ENCODE data around the gene NPC2. TPM values are rescaled to one million over a fixed set of nuclear protein-coding genes. Genes with fewer than 3 reads are reported as not detected.
"Not testable (repeated sequence)": the region's sequence is repeated elsewhere in the genome, so short reads cannot be mapped to it uniquely, and the experiment has no call there.

The NPC2 gene
- total RNA-seq: 10 to 100 TPM; 25.0 to 35.6 TPM

DNA sequence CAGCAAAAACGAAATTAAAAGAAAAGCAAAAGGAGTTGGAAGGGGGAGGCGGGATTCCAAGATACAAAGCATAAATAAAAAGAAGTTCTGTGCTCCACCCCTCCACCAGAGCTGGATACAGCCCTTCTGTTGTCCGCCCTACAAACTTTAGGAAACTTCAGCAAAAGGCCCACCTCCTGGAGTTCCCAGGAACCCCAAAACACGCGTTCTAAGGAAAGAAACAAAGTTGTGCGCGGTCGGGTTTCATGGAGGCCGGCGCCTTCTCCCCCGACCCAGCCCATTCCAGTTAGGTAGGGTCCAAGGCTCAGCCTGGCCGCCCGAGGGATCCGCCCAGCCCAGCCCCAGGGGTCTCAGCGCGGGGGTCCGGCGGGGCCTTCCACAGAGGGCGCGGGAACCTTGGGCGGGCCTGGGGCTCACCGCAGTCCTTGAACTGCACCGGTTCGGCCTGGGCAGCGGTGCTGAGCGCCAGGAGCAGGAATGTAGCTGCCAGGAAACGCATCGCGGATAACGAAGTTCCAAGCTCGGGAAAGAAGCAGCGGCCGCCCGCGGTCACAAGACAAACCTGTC lies at the start of gene NPC2:
TSS of gene NPC2 (minus strand) at position 530 of the 567 bp plus-strand sequence. CDS start at position 499, 31 bp downstream.
- Mint-ChIP-seq H3K4me3 (no peak within 1 kb of the TSS), H3K36me3 (peaks cover 8% of the 10 kb centered on the region), H3K4me1 (peaks cover 22% of the 10 kb centered on the region), H3K27me3 (no peaks in the 10 kb centered on the region), H3K27ac (peak within 1 kb of the TSS; percentile 89), H3K9me3 (ENCODE audit: low read depth) (no peaks in the 10 kb centered on the region)
- CTCF ChIA-PET: interaction anchor here (0.6 to 1.6 kb wide), 10 partner anchors 9 to 516 kb away, joined by 3 to 7 read pairs (median 4); no protein-coding TSS in a partner anchor
- DNase-seq (no peak), ATAC-seq (no peak)

DNA sequence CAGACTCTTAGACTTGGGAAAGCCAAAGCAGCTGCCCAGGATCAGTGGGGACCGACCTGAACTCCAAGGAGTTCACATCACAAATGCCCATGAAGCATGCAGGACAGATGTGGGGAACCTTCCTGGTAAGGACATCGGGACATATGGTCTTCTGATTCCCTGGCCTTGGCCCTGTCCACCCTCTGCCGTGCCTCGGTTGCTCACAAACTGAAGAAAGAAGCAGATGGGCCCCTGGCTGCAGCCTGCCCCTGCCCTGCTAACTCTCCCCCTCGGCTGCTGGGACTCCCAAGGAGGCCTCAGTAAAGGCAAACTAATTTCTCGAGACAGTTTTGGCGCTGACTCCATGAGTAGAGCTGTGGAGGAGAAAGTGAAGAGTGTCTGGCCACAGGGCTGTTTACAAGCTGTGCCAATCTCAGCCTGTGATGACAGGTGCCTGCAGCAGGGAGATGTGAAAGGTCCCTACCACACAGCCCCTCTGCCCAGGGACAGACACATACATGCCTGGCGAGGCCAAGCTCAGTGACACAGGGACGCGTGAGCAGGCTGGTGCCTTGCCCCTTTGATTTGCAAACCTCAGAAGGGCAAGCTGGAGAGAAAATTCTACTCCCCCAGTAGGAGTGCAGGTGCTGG lies 49.1 kb upstream of the NPC2 start:
- CTCF ChIA-PET: no interaction called here
- Mint-ChIP-seq H3K27me3 (peaks cover 22% of the 10 kb centered on the region), H3K4me3 (no peak overlapping the region), H3K36me3 (no peaks in the 10 kb centered on the region), H3K27ac (no peak overlapping the region), H3K9me3 (ENCODE audit: low read depth) (no peaks in the 10 kb centered on the region), H3K4me1 (no peaks in the 10 kb centered on the region)
- no peak for DNase-seq
- ATAC-seq: no peak

DNA sequence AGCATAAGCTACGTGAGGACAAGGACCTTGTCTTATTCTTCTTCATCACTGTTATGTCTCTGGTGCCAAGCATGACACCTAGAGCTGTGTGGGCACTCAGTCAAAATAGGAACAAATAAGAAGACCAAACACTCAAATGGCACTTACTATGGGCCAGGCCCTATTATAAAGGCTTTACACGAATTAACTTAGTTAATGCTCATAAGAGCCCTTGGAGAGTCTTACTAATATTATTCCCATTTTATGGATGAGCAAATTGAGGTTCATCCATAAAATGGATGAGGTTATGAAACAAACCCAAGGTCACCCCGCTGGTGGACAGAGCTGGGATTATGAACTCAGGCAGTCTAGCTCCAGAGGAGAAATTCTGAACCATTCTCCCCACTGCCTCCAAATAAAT lies 48.1 kb upstream of the NPC2 start:
- DNase-seq (no peak), ATAC-seq (no peak)
- Mint-ChIP-seq H3K4me3 (no peak overlapping the region), H3K36me3 (no peaks in the 10 kb centered on the region), H3K4me1 (no peaks in the 10 kb centered on the region), H3K27me3 (peaks cover 19% of the 10 kb centered on the region), H3K9me3 (ENCODE audit: low read depth) (no peaks in the 10 kb centered on the region), H3K27ac (no peak overlapping the region)
- CTCF ChIA-PET: no interaction called here

DNA sequence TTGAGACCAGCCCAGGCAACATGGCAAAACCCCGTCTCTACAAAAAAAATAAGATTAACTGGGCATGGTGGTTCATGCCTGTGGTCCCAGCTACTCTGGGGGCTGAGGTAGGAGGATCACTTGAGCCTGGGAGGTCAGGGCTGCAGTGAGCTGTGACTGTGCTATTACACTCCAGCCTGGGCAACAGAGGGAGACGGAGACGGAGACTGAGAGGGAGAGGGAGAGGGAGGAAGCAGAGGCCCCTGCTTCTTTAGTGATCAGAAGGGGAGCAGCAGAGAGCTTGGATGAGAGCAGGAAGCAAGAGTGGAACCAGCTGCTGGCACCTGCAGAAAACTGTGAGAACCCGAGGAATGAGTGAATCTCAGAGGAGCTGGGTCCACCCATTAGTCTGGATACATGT lies 46.4 kb upstream of the NPC2 start:
- Mint-ChIP-seq H3K36me3 (no peaks in the 10 kb centered on the region), H3K27me3 (peaks cover 7% of the 10 kb centered on the region), H3K4me3 (no peak overlapping the region), H3K27ac (no peak overlapping the region), H3K9me3 (ENCODE audit: low read depth) (no peaks in the 10 kb centered on the region), H3K4me1 (no peaks in the 10 kb centered on the region)
- DNase-seq (no peak), ATAC-seq (no peak)
- CTCF ChIA-PET: interaction anchor here (0.7 kb wide), 1 partner anchor 265 kb away, joined by 3 read pairs; no protein-coding TSS in a partner anchor

DNA sequence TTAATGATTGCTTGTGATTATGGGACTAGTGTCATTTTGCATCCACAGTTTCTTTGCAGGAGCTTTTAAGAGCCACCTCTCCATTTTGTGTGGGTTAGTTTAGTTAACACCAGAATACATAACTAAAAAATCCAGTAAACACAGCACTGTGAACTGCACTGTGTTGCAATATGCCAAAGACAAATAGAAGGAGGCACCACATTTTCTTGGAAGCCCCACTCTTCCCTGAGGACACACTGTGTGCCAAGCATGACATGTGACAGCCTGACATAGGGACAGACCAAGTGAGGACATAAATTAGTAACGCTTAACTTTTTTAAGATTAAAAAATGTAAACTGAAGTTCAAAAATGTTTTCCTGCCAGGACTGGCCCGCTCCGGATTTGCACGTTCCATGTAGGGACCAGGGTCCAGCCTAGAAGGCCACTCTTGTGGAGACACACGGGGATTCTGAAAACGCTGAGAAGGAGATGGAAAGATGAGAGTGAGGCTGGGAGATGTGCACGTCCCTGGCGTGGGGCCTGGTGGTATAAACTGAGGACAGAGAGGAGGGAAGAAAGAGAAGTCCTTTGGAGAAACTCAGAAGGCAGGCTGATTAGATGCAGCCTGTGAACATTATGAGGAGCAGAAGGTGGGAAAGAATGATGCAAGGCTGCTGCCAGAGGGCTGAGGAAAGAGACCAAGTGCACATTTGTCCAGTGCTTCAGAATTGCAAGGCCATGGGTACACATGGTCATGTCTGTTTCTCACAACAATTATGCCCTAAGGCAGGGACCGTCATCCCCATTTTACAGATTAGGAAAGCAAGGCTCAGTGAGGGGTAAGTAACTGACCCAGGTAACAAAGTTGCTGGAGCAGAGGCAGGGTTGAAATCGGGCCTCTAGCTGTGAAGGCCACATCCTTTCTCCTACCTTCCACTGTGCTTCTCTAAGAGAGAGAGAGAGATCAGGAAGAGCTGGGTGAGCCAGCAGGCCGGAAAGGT lies 45.6 kb upstream of the NPC2 start:
- Mint-ChIP-seq H3K4me1 (peaks cover under 1% of the 10 kb centered on the region), H3K4me3 (no peak overlapping the region), H3K27ac (no peak overlapping the region), H3K36me3 (no peaks in the 10 kb centered on the region), H3K9me3 (ENCODE audit: low read depth) (no peaks in the 10 kb centered on the region), H3K27me3 (peaks cover 6% of the 10 kb centered on the region)
- ATAC-seq: no peak
- CTCF ChIA-PET: interaction anchor here (0.7 kb wide), 1 partner anchor 266 kb away, joined by 3 read pairs; no protein-coding TSS in a partner anchor
- DNase-seq: no peak

DNA sequence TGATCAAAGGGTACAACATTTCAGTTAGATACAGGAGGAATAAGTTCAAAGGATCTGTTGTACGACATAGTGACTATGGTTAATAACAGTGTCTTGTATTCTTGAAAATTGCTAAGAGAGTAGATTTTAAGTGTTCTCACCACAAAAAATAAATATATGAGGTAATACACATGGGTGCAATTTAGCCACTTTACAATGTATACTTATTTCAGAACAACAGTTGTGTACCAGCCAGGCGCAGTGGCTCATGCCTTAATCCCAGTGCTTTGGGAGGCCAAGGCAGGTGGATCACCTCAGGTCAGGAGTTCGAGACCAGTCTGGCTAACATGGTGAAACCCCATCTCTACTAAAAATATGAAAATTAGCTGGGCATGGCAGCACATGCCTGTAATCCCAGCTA lies 43.2 kb upstream of the NPC2 start:
- H3K27ac Mint-ChIP-seq; H3K36me3 Mint-ChIP-seq; H3K4me1 Mint-ChIP-seq; H3K9me3 Mint-ChIP-seq (ENCODE audit: low read depth); DNase-seq; H3K4me3 Mint-ChIP-seq; CTCF ChIA-PET; H3K27me3 Mint-ChIP-seq; ATAC-seq: not testable (repeated sequence)

DNA sequence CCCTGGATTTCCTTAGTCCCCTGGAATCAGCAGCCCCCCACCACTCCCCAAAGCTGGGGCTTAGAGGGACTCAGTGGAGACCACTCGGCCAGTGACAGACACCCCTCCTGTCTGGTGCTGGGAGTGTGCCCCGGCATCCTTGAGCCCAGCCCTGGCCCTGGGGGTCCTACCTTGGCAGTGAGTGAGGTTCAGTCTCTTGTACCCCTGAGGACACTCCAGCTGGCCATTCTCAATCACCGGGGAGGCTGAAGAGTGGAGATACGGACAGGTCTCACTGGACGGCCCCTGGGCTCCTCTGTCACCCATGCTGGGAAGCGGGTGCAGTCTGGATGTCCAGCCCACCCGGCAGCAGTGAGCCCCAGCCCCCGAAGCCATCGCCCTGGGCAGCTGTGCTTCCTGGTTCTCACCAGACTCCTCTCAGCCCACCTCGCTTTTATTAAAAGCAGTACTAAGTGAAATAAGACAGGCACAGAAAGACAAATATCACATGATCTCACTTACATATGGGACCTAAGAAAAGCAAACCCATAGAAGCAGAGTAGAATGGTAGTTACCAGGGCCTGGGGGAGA lies 42.7 kb upstream of the NPC2 start:
- Mint-ChIP-seq H3K4me3 (no peak overlapping the region), H3K4me1 (peaks cover 7% of the 10 kb centered on the region), H3K27ac (no peak overlapping the region), H3K27me3 (peaks cover 4% of the 10 kb centered on the region), H3K9me3 (ENCODE audit: low read depth) (no peaks in the 10 kb centered on the region), H3K36me3 (no peaks in the 10 kb centered on the region)
- CTCF ChIA-PET: interaction anchor here (1.1 to 1.3 kb wide), 2 partner anchors 73 to 234 kb away, joined by 3 read pairs; partner anchors contain the start of gene ABCD4
- ATAC-seq: no peak
- DNase-seq: no peak

DNA sequence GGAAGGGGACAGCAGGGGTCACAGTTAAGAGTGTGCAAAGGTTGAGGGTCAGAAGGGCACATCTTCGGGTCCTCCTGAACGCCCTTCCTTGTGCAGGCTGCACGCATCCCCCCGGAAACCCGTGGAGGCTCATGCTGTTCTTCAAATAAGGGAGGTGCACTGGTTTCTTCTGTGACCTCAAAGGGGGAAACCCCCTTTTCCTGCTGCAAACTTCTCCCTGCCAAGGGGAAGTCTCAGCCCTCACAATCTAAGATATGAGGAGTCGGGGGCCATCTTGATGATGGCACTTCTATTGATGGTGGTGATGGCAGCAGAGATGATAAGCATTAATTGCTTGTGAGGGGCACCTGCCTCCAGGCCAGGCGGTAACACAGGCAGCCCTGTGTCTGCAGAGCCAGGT lies 40.5 kb upstream of the NPC2 start:
- Mint-ChIP-seq H3K36me3 (no peaks in the 10 kb centered on the region), H3K4me1 (peaks cover 7% of the 10 kb centered on the region), H3K27me3 (peaks cover 3% of the 10 kb centered on the region), H3K27ac (no peak overlapping the region), H3K9me3 (ENCODE audit: low read depth) (no peaks in the 10 kb centered on the region), H3K4me3 (no peak overlapping the region)
- CTCF ChIA-PET: no interaction called here
- ATAC-seq (no peak), DNase-seq (no peak)

DNA sequence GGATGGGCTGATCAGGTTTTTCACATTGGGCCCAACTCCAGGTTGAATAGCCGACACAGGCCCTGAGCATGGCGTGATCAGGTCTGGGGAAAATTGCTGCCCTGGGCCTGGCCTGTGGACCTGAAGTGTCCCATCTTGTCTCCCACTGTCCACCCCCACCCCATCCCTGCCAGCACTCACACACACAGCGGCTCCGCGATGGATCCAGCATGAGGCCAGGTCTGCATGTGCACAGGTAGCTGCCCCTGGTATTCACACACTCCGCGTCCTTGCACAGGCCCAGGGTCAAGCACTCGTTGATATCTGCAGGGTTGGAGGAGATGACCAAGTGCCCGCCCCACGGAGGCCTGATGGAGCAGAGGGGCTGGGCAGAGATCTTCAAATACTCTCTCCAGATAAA lies 39.1 kb upstream of the NPC2 start:
- DNase-seq (no peak), ATAC-seq (no peak)
- H3K36me3 Mint-ChIP-seq: no peaks in the 10 kb centered on the region
- H3K4me1 Mint-ChIP-seq: peaks cover 7% of the 10 kb centered on the region
- no peak overlapping the region for H3K4me3 Mint-ChIP-seq
- CTCF ChIA-PET: no interaction called here
- H3K27me3 Mint-ChIP-seq: no peaks in the 10 kb centered on the region
- H3K9me3 Mint-ChIP-seq (ENCODE audit: low read depth): no peaks in the 10 kb centered on the region
- no peak overlapping the region for H3K27ac Mint-ChIP-seq

DNA sequence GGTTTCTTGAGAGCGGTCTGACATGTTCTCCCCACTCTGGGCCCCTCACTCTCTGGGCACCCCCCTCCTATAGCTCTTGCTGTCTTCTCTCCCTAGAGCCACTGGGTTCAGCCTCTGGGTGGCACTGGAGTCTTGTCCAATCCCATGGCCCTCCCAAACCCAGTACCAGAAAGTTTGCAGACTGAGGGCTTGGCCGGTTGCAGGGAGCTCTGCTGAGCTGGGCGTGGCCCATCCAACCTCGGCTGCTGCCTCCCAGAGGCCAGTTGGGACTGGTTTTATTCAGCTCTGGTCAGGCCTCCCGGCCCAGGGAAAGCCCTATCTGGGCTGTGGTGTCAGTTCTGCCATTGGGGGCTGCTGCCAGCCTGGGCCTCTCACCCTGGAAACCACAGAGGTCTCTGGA lies 38.4 kb upstream of the NPC2 start:
- CTCF ChIA-PET: interaction anchor here (0.6 kb wide), 1 partner anchor 270 kb away, joined by 3 read pairs; no protein-coding TSS in a partner anchor
- DNase-seq (no peak), ATAC-seq (no peak)
- H3K36me3 Mint-ChIP-seq: no peaks in the 10 kb centered on the region
- H3K27ac Mint-ChIP-seq: no peak overlapping the region
- peaks cover 1% of the 10 kb centered on the region for H3K27me3 Mint-ChIP-seq
- peaks cover 7% of the 10 kb centered on the region for H3K4me1 Mint-ChIP-seq
- no peaks in the 10 kb centered on the region for H3K9me3 Mint-ChIP-seq (ENCODE audit: low read depth)
- no peak overlapping the region for H3K4me3 Mint-ChIP-seq

DNA sequence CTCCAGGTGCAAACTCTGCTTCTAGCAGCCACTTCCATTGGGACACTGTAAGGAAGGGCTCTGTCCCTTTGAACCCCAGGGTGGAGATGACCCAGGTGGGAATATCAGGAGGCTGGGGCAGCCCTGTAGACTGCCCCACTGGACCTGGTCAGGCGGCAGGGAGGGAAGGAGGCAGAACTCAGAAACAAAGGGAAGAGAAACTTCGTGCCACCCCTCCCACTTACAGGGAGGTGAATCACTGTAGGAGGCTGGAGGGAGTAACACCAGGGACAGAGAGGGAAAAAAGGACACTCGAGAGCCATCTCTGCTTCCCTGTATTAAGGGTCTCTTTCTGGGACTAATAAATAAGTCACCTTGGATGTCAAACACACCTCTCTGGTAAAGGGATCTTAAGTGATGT lies 37.9 kb upstream of the NPC2 start:
- CTCF ChIA-PET: interaction anchor here (0.6 kb wide), 1 partner anchor 271 kb away, joined by 3 read pairs; no protein-coding TSS in a partner anchor
- DNase-seq (no peak), ATAC-seq (no peak)
- Mint-ChIP-seq H3K4me1 (peaks cover 7% of the 10 kb centered on the region), H3K27ac (no peak overlapping the region), H3K4me3 (no peak overlapping the region), H3K27me3 (peaks cover 6% of the 10 kb centered on the region), H3K9me3 (ENCODE audit: low read depth) (no peaks in the 10 kb centered on the region), H3K36me3 (no peaks in the 10 kb centered on the region)

DNA sequence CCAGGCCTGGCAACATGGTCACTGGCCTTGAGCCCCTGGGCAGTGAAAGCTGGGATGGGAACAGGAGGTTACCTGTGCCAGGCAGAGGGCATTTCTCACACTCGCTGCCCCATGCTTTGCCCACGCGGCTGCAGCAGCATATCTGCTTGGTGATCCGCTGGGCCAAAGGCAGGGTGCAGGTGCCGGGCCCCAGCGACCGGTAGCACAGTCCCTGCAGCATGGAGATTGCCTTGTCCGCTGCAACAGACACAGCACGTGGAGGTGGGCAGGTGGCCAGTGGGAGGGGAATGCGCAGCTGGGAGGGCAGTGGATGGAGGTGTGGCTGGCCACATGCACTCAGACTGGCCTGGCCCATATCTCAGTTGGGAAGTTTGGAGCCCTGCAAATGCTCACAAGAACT lies 35.8 kb upstream of the NPC2 start:
- DNase-seq (no peak), ATAC-seq (no peak)
- H3K4me1 Mint-ChIP-seq: peaks cover 7% of the 10 kb centered on the region
- H3K27ac Mint-ChIP-seq: no peak overlapping the region
- peaks cover 15% of the 10 kb centered on the region for H3K27me3 Mint-ChIP-seq
- CTCF ChIA-PET: no interaction called here
- H3K36me3 Mint-ChIP-seq: no peaks in the 10 kb centered on the region
- no peaks in the 10 kb centered on the region for H3K9me3 Mint-ChIP-seq (ENCODE audit: low read depth)
- H3K4me3 Mint-ChIP-seq: no peak overlapping the region

DNA sequence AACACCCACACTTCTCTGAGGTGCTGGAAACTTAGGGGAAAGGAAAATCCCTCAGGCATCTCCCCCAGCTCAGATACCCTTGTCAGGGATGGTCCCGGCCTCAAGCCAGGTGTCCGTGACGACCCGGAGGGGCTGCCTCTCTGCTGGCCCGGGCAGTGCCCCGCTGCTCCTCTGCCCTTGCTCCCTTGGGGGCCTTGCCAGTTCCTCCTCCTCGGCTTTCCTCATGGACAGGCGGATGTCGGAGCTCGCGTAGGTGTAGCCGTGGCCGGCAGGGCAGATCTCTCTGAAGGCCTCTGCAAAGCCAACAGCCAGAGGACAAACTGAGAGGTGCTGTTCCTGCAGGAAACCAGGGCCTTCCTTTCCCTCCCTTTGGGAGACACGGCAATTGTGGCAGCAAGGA lies 35.3 kb upstream of the NPC2 start:
- H3K27ac Mint-ChIP-seq: no peak overlapping the region
- H3K4me1 Mint-ChIP-seq: peaks cover 3% of the 10 kb centered on the region
- CTCF ChIA-PET: no interaction called here
- H3K4me3 Mint-ChIP-seq: no peak overlapping the region
- ATAC-seq: no peak
- H3K9me3 Mint-ChIP-seq (ENCODE audit: low read depth): no peaks in the 10 kb centered on the region
- no peak for DNase-seq
- peaks cover 15% of the 10 kb centered on the region for H3K27me3 Mint-ChIP-seq
- no peaks in the 10 kb centered on the region for H3K36me3 Mint-ChIP-seq

All from activated CD8-positive, alpha-beta memory T cell treated with anti-CD3 and anti-CD28 coated beads, Interleukin-2, amount 10 ng/mL, durations not matched to agents 7 days and 5 days (primary cell).